Sigmoid colon (tissue), 7 donors: Measurements from ENCODE around the gene UBR7. TPM values are rescaled to one million over a fixed set of nuclear protein-coding genes. Genes with fewer than 3 reads are reported as not detected.
"Not testable (repeated sequence)": the region's sequence is repeated elsewhere in the genome, so short reads cannot be mapped to it uniquely, and the experiment has no call there.

Experiments used
- DNase-seq: peaks from one replicate; pipeline ENCODE4 v3.0.0-alpha.2; 2019
- H3K27ac ChIP-seq, 4 donors: fragments of 200-600 bp; sonication (generic); one replicate each; pipeline ENCODE4 v1.5.1; 2016 to 2019; ENCODE audit warnings: mild to moderate bottlenecking in 1 of 4
- H3K27me3 ChIP-seq, 3 donors: fragments of 200-600 bp; sonication (generic); one replicate each; pipeline ENCODE4 v1.5.1; 2019; ENCODE audit warnings: mild to moderate bottlenecking in 1 of 3
- H3K36me3 ChIP-seq, 4 donors: fragments of 200-600 bp; sonication (generic); one replicate each; pipeline ENCODE4 v1.5.1; 2016 to 2019
- H3K4me1 ChIP-seq, 4 donors: fragments of 200-600 bp; sonication (generic); one replicate each; pipeline ENCODE4 v1.5.1; 2017 to 2019
- H3K4me3 ChIP-seq, 4 donors: fragments of 200-600 bp; sonication (generic); one replicate each; pipeline ENCODE4 v1.5.1; 2017 to 2019; ENCODE audit warnings: mild to moderate bottlenecking in 2 of 4, moderate library complexity in 1 of 4
- H3K9me3 ChIP-seq, 4 donors: fragments of 200-600 bp in 3 of 4; sonication (generic) in 3 of 4; one replicate each; pipeline versions ENCODE4 v1.5.1 to v1.6.1; 2013 to 2019
- CTCF ChIP-seq, 4 experiments: fragments of 450-650 bp in 3 of 4; fragments of 200-600 bp in 1 of 4; IDR thresholded peaks; one replicate each; pipeline ENCODE4 v1.5.1; 2016 to 2019; ENCODE audit warnings: antibody characterized with exemption in 4 of 4, mild to moderate bottlenecking in 3 of 4, moderate library complexity in 2 of 4
- EP300 ChIP-seq, 4 donors: sonication (generic); formaldehyde crosslinking; IDR thresholded peaks; one replicate each; pipeline ENCODE4 v1.6.1; 2017; ENCODE audit warnings: antibody characterized with exemption in 4 of 4
- POLR2A ChIP-seq, 2 donors: fragments of 450-650 bp; IDR thresholded peaks; one replicate each; pipeline ENCODE4 v1.6.1; 2016; ENCODE audit warnings: antibody characterized with exemption in 2 of 2, mild to moderate bottlenecking in 2 of 2, moderate library complexity in 2 of 2
- POLR2AphosphoS5 ChIP-seq, 4 donors: sonication (generic); formaldehyde crosslinking; IDR thresholded peaks; one replicate each; pipeline ENCODE4 v1.6.1; 2017; ENCODE audit warnings: antibody characterized with exemption in 4 of 4
- WGBS, 2 donors: extraction: QIAGEN DNeasy Blood & Tissue Kit; methylation state at CpG; one replicate each; pipeline ENCODE4 v1.1.7; 2013; 5-methylcytosine and 5-hydroxymethylcytosine counted together
- intact Hi-C: fragments of 100-400 bp; cut with DNase I; formaldehyde crosslinking; loops from one replicate; pipeline ENCODE4 v1.15.1; 2023
- polyA plus RNA-seq, 3 donors: library from polyadenylated mRNA; stranded (reverse); fragments of 200-250 nt; gene quantifications; one replicate each; pipeline ENCODE4 v1.2.3, GENCODE V29; 2013
- total RNA-seq, 4 donors: library from RNA; depleted of rRNA; stranded (reverse); fragments of >200 nt; gene quantifications; one replicate each; pipeline ENCODE4 v1.1.0, GENCODE V29; 2016
- donor health status: healthy with polysubstance abuse.
- donor health status: Bipolar disorder and iron deficiency.
- donor health status: healthy.

The UBR7 gene
- total and polyA plus RNA-seq, 7 donors = 15.5 to 32.1 (median 25.4) TPM

- no peaks in the 10 kb centered on the region for H3K27me3 ChIP-seq
- 88 to 95% methylated on average over 16 of the region's 16 CpGs for WGBS, 2 donors
- TF ChIP-seq CTCF (IDR thresholded peaks at IDR 0.05) (no peak), POLR2A (IDR thresholded peaks at IDR 0.05) (no peak), POLR2AphosphoS5 (IDR thresholded peaks at IDR 0.05) (no peak), EP300 (IDR thresholded peaks at IDR 0.05) (no peak)
Observed at GRCh38 chr14:93230539-93230938, 23.5 kb downstream of the UBR7 start.

GRCh38 chr14:93231129-93231979 lies 24.3 kb downstream of the UBR7 start:
- peak overlapping the region; percentile 23 to 49 (median 42) for H3K4me3 ChIP-seq
- H3K4me1 ChIP-seq = peaks cover 0 to 14% (median 6%) of the 10 kb centered on the region in 4 donors
- H3K36me3 ChIP-seq = peaks cover 9 to 27% (median 17%) of the 10 kb centered on the region in 4 donors
- H3K9me3 ChIP-seq = no peaks in the 10 kb centered on the region
- H3K27ac ChIP-seq = peak overlapping the region in 1 of 4 donors; percentile 29
- DNase-seq = no peak
- WGBS, 2 donors = 23 to 50% methylated on average over 39 of the region's 39 CpGs
- intact Hi-C loops = no loop called here
- TF ChIP-seq EP300 (IDR thresholded peaks at IDR 0.05) = no peak
- no peak for TF ChIP-seq POLR2AphosphoS5 (IDR thresholded peaks at IDR 0.05)
- no peak for TF ChIP-seq CTCF (IDR thresholded peaks at IDR 0.05)
- TF ChIP-seq POLR2A (IDR thresholded peaks at IDR 0.05) = no peak
- no peaks in the 10 kb centered on the region for H3K27me3 ChIP-seq

More at GRCh38 chr14:93230539-93230938, 23.5 kb downstream of the UBR7 start:
- H3K9me3 ChIP-seq = no peaks in the 10 kb centered on the region
- peaks cover 9 to 35% (median 18%) of the 10 kb centered on the region in 4 donors for H3K36me3 ChIP-seq
- H3K4me1 ChIP-seq = peaks cover 0 to 14% (median 6%) of the 10 kb centered on the region in 4 donors
- DNase-seq = peak; percentile 65
- H3K4me3 ChIP-seq = no peak overlapping the region
- intact Hi-C loops = no loop called here
- H3K27ac ChIP-seq = no peak overlapping the region

DNA sequence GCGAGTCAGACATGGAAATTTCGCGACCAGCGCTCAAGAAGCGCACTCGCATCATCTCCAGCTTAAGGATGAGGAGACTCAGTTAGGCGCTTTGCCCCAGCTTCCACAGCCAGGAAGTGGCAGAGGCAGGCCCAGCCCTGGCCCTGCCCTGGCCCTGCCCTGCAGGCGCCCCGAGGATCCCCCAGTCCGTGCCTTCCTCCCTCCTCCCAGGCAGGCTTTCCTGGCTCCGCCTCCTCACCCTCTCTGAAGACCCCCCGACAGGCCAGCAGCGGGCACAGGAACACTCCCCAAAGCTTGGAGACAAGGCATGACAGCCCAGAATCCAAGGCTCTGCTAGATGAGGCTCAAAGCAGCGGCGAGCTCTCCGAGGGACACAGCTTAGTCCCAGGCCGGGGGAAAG lies 25.1 kb downstream of the UBR7 start:
- 68 to 70% methylated on average over 17 of the region's 17 CpGs for WGBS, 2 donors
- H3K36me3 ChIP-seq = peaks cover 6 to 19% (median 14%) of the 10 kb centered on the region in 4 donors

GRCh38 chr14:93233078-93233477 lies 26.0 kb downstream of the UBR7 start:
- H3K4me3 ChIP-seq, H3K36me3 ChIP-seq, H3K27ac ChIP-seq, DNase-seq, intact Hi-C loops, H3K9me3 ChIP-seq, H3K27me3 ChIP-seq: not testable (repeated sequence)
- WGBS, 2 donors = 89 to 91% methylated on average over 5 of the region's 5 CpGs
- H3K4me1 ChIP-seq = peaks cover 0 to 14% (median 6%) of the 10 kb centered on the region in 4 donors

More for the DNA sequence above, 25.1 kb downstream of the UBR7 start:
- intact Hi-C loops = no loop called here
- Histone ChIP-seq H3K27ac (no peak overlapping the region), H3K4me1 (peaks cover 0 to 14% (median 6%) of the 10 kb centered on the region in 4 donors), H3K9me3 (no peaks in the 10 kb centered on the region), H3K27me3 (no peaks in the 10 kb centered on the region), H3K4me3 (peak overlapping the region in 2 of 4 donors; percentile 39 to 49)
- no peak for DNase-seq
- TF ChIP-seq POLR2AphosphoS5 (IDR thresholded peaks at IDR 0.05) (no peak), CTCF (IDR thresholded peaks at IDR 0.05) (no peak), POLR2A (IDR thresholded peaks at IDR 0.05) (no peak), EP300 (IDR thresholded peaks at IDR 0.05) (no peak)

DNA sequence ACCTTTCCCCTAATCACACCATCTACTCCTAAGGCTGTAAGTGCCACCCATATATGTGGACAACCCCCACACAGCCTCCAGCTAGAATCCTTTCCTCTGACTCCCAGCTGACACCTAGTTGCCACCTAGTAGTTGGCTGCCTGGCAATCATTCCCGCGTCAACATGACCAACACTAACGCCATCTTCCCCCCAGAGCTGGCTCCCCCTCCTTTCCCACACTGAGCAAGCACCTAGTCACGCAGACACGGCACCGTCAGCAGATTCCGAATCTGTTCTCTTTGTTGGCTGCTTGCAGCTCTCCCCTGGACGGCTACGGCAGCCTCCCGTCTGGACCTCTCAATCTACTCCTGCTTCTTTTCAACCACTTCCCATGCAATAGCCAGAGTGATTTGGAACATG lies 27.7 kb downstream of the UBR7 start:
- Histone ChIP-seq H3K4me1 (peaks cover 0 to 14% (median 6%) of the 10 kb centered on the region in 4 donors), H3K4me3 (no peak overlapping the region), H3K27me3 (no peaks in the 10 kb centered on the region), H3K36me3 (peaks cover 0 to 1% (median 0%) of the 10 kb centered on the region in 4 donors), H3K9me3 (no peaks in the 10 kb centered on the region), H3K27ac (no peak overlapping the region)
- WGBS, 2 donors = 56 to 64% methylated on average over 10 of the region's 10 CpGs
- intact Hi-C loops = no loop called here
- TF ChIP-seq CTCF (IDR thresholded peaks at IDR 0.05) (no peak), POLR2A (IDR thresholded peaks at IDR 0.05) (no peak), EP300 (IDR thresholded peaks at IDR 0.05) (no peak), POLR2AphosphoS5 (IDR thresholded peaks at IDR 0.05) (no peak)
- no peak for DNase-seq
